AG04450 (cell line): ENCODE results near the gene RASA2. TPM values are rescaled to one million over a fixed set of nuclear protein-coding genes. Genes with fewer than 3 reads are reported as not detected.

ENCODE experiments used
- CTCF ChIA-PET: fragments of 300-600, 350-600 bp; formaldehyde crosslinking; extraction: SDS; loops from one replicate; lab custom pipeline; 2022; ENCODE audit warnings: antibody characterized with exemption, inconsistent platforms; lab: Charles Lee
- POLR2A ChIA-PET: fragments of 350-600 bp; formaldehyde crosslinking; extraction: SDS; loops from one replicate; lab custom pipeline; 2021; ENCODE audit warnings: antibody characterized with exemption, inconsistent platforms; lab: Yijun Ruan, JAX
- DNase-seq: peaks from one replicate; pipeline ENCODE4 v3.0.0-alpha.2; 2011; ENCODE audit warnings: low read depth, low spot score
- H3K27ac ChIP-seq: one replicate; pipeline ENCODE4 v1.5.1; 2012; ENCODE audit warnings: low read depth, low read length, control low read depth
- H3K27me3 ChIP-seq: one replicate; pipeline ENCODE4 v1.6.0; 2012; ENCODE audit warnings: low read length; ENCODE audit not compliant: control insufficient read depth, insufficient read depth
- H3K4me3 ChIP-seq: 2 replicates; pipeline ENCODE4 v1.5.1; 2011; ENCODE audit warnings: mild to moderate bottlenecking, low read depth, low read length, control low read depth
- H3K9me3 ChIP-seq: 2 replicates; pipeline ENCODE4 v1.5.1; 2012; ENCODE audit warnings: low read length; ENCODE audit not compliant: control insufficient read depth, insufficient read depth
- polyA plus RNA-seq: library from polyadenylated mRNA; depleted of rRNA; stranded (reverse); fragments of >200 nt; gene quantifications from 2 replicates; pipeline ENCODE4 v1.2.3, GENCODE V29; 2011
- TF ChIP-seq, protein P1 (sequence below): IDR thresholded peaks from 2 replicates; pipeline ENCODE4 v1.5.1; 2011; ENCODE audit warnings: low read depth, low read length, control low read depth, inconsistent platforms

RASA2 gene
- polyA plus RNA-seq, 1 experiment = 11.6 TPM

DNA sequence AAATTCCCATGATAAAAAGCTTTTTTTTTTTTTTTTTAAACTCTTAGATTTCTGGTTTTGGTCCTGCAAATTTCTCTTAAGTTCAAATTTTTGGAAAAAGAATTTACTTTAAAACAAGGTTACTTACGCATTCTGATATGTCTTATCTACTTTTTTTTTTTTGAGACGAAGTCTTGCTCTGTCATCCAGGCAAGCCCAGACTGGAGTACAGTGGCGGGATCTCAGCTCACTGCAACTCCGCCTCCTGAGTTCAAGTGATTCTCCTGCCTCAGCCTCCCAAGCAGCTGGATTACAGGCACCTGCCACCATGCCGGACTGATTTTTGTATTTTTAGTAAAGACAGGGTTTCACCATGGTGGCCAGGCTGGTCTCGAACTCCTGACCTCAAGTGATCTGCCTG lies 83.2 kb downstream of the RASA2 start:
- ChIA-PET CTCF (interaction anchor here (1.4 kb wide), 1 partner anchor 9 kb away, joined by 4 read pairs; no protein-coding TSS in a partner anchor), POLR2A (no interaction called here)
- TF ChIP-seq, protein P1, sequence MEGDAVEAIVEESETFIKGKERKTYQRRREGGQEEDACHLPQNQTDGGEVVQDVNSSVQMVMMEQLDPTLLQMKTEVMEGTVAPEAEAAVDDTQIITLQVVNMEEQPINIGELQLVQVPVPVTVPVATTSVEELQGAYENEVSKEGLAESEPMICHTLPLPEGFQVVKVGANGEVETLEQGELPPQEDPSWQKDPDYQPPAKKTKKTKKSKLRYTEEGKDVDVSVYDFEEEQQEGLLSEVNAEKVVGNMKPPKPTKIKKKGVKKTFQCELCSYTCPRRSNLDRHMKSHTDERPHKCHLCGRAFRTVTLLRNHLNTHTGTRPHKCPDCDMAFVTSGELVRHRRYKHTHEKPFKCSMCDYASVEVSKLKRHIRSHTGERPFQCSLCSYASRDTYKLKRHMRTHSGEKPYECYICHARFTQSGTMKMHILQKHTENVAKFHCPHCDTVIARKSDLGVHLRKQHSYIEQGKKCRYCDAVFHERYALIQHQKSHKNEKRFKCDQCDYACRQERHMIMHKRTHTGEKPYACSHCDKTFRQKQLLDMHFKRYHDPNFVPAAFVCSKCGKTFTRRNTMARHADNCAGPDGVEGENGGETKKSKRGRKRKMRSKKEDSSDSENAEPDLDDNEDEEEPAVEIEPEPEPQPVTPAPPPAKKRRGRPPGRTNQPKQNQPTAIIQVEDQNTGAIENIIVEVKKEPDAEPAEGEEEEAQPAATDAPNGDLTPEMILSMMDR = no peak
- Histone ChIP-seq H3K4me3 (no peak overlapping the region), H3K27ac (no peak overlapping the region), H3K27me3 (no peaks in the 10 kb centered on the region), H3K9me3 (no peaks in the 10 kb centered on the region)
- DNase-seq = no peak

DNA sequence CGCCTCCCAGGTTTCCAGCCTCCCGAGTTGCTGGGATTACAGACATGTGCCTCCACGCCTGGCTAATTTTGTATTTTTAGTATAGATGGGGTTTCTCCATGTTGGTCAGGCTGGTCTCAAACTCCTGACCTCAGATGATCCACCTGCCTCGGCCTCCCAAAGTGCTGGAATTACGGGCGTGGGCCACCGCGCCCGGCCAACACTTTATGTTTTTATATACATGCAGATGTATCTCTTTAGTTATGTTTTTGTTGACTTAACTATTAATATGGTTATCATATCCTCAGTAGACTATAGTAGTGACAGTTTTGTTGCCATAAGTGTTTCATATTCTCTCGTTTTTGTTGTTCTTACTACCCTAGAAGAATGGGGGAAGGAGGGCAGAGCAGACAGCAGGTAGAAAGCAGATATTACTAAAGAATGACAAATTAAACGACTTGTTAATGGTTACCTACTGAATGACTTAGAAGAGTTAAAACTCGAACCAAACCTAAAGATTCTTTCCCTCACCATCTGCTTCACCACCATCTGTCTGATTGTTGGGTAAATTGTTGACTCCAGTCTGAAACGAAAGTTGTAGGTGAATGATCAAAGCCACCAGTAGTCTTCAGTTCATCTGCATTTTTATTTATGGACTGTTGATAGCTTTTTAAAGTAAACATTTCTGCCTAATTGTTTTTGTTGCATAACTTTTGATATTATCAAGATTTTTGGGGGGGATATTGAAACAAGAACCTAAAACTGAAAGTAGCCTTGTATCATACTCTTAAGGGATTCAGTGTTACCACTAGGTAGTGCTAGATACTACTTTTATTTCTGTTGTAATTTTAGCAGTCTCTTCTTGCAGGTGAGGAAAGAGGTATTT lies 89.3 kb downstream of the RASA2 start:
- DNase-seq = no peak
- POLR2A ChIA-PET = no interaction called here
- no peaks in the 10 kb centered on the region for H3K9me3 ChIP-seq
- no peak overlapping the region for H3K4me3 ChIP-seq
- no peak overlapping the region for H3K27ac ChIP-seq
- no peaks in the 10 kb centered on the region for H3K27me3 ChIP-seq
- TF ChIP-seq, protein P1 = peak; percentile 64
- CTCF ChIA-PET = interaction anchor here (0.6 to 4.1 kb wide), 16 partner anchors 13 to 421 kb away, joined by 3 to 33 read pairs (median 5); partner anchors contain the start of gene RNF7

DNA sequence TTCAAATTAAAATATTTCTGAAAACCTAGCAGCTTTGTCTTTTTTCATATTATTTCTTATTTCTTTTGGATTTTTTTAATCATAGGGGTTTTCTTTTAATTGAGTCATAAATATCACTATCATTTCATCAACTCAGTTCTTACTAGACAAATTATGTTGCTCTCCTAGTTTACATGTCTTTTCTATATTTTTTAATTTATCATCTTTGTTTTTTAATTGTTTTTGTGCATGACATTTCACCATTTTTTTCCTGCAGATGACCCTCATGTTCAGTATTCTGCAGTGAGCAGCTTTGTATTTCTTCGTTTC lies 89.9 kb downstream of the RASA2 start:
- no peak for DNase-seq
- Histone ChIP-seq H3K4me3 (no peak overlapping the region), H3K27me3 (no peaks in the 10 kb centered on the region), H3K27ac (no peak overlapping the region), H3K9me3 (no peaks in the 10 kb centered on the region)
- TF ChIP-seq, protein P1 = no peak
- ChIA-PET POLR2A (no interaction called here), CTCF (interaction anchor here (0.6 to 4.1 kb wide), 14 partner anchors 13 to 394 kb away, joined by 3 to 33 read pairs (median 5); partner anchors contain the start of gene RNF7)

DNA sequence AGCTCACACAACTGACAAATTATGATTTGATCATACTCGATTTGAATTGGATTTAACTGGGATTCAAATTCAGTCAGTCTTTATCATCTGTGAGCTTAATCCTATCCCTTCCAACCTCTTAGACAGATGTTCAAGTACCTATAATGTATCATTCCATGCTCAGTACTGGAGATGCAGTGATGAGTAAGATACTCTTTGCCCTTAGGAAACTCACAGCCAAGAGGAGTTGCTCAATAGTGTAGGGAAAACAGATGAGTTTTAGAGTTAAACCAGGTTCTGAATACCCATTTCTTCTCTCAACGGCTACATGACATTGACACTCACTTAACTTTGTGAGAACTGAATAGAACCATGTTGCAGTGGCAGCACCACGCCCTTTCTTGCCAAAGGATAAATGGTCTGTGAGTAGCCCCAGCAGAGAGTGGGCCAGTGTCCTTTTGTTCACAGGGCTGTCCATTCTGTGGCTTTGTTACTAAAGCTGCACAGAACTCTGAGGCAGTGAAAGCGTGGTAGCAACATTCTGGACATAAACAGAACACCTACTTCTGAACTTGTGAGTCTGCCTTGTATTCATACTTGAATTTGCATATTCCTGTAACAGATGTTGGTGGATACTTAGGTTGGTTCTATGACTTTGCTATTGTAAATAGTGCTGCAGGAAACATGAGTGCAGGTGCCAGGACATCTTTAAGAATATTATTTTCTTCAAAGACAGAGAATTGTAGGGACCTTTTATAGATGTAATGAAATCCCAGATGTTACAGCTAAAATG lies 91.6 kb downstream of the RASA2 start:
- ChIA-PET CTCF (interaction anchor here (1.1 to 4.1 kb wide), 3 partner anchors 27 to 336 kb away, joined by 3 to 33 read pairs (median 3); no protein-coding TSS in a partner anchor), POLR2A (no interaction called here)
- no peak overlapping the region for H3K4me3 ChIP-seq
- TF ChIP-seq, protein P1 = no peak
- peak; percentile 21 for DNase-seq
- H3K27me3 ChIP-seq = no peaks in the 10 kb centered on the region
- no peak overlapping the region for H3K27ac ChIP-seq
- no peaks in the 10 kb centered on the region for H3K9me3 ChIP-seq
